Measurements from ENCODE around the gene ARHGAP31.

DNA sequence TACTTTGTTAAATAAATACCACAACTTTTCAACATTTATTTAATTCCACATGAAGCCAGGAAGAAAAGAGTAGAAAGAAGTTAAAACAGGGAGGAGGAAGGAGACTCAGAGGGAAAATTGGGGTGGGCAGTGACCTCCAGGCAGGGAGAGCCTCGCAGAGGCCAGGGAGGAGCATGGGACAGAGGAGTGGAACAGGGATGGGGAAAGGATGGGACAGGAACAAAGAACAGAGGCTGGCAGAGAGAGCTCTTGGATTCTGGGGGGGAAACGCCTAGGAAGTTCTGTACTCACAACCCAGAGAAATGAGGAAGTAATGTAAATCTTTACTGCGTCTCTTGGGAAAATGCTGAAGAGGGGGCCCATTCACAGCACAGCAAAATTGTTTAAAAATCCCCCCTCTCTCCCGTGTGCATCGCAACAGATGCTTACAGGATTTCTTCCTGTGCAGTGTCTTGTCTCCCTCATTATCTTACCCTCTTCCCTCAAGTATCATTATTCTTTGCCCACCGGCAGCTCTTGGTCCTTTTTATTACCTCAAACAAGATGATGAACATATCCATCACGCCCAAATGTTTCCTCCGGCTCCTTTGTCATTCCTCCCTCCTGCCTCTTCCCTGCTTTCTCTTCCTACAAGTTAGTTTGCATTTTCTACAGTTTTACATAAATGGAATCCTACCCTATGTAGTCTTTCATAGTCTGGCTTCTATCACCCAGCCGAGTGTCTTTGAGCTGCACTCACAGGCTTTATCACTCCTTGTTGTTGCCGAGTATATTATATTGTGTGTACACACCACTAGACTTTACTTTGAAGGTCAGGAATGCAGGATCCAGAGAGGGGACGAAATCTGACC is 65.5 kb downstream of the ARHGAP31 start:
- TF ChIP-seq, protein P1, sequence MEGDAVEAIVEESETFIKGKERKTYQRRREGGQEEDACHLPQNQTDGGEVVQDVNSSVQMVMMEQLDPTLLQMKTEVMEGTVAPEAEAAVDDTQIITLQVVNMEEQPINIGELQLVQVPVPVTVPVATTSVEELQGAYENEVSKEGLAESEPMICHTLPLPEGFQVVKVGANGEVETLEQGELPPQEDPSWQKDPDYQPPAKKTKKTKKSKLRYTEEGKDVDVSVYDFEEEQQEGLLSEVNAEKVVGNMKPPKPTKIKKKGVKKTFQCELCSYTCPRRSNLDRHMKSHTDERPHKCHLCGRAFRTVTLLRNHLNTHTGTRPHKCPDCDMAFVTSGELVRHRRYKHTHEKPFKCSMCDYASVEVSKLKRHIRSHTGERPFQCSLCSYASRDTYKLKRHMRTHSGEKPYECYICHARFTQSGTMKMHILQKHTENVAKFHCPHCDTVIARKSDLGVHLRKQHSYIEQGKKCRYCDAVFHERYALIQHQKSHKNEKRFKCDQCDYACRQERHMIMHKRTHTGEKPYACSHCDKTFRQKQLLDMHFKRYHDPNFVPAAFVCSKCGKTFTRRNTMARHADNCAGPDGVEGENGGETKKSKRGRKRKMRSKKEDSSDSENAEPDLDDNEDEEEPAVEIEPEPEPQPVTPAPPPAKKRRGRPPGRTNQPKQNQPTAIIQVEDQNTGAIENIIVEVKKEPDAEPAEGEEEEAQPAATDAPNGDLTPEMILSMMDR (conservative IDR thresholded peaks at IDR 0.05; ENCODE audit: low read depth in 2 of 2) = no peak
- TF ChIP-seq NANOG (IDR thresholded peaks at IDR 0.05; ENCODE audit: borderline replicate concordance) = no peak
- no peak for TF ChIP-seq JUNB (IDR thresholded peaks at IDR 0.05; ENCODE audit: unreplicated experiment)
- TF ChIP-seq POLR2AphosphoS5 (IDR thresholded peaks at IDR 0.05; ENCODE audit: low read depth) = no peak
- TF ChIP-seq ZNF331 (CRISPR knock-in tag; IDR thresholded peaks at IDR 0.05; ENCODE audit: low read depth) = no peak
- no peak for TF ChIP-seq EZH2phosphoT487 (IDR thresholded peaks at IDR 0.05; ENCODE audit: unreplicated experiment)
- TF ChIP-seq, protein P2, sequence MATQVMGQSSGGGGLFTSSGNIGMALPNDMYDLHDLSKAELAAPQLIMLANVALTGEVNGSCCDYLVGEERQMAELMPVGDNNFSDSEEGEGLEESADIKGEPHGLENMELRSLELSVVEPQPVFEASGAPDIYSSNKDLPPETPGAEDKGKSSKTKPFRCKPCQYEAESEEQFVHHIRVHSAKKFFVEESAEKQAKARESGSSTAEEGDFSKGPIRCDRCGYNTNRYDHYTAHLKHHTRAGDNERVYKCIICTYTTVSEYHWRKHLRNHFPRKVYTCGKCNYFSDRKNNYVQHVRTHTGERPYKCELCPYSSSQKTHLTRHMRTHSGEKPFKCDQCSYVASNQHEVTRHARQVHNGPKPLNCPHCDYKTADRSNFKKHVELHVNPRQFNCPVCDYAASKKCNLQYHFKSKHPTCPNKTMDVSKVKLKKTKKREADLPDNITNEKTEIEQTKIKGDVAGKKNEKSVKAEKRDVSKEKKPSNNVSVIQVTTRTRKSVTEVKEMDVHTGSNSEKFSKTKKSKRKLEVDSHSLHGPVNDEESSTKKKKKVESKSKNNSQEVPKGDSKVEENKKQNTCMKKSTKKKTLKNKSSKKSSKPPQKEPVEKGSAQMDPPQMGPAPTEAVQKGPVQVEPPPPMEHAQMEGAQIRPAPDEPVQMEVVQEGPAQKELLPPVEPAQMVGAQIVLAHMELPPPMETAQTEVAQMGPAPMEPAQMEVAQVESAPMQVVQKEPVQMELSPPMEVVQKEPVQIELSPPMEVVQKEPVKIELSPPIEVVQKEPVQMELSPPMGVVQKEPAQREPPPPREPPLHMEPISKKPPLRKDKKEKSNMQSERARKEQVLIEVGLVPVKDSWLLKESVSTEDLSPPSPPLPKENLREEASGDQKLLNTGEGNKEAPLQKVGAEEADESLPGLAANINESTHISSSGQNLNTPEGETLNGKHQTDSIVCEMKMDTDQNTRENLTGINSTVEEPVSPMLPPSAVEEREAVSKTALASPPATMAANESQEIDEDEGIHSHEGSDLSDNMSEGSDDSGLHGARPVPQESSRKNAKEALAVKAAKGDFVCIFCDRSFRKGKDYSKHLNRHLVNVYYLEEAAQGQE (IDR thresholded peaks at IDR 0.05; ENCODE audit: unreplicated experiment) = no peak
- no peak for TF ChIP-seq EZH2 (IDR thresholded peaks at IDR 0.05; ENCODE audit: low read depth, unreplicated experiment)
- TF ChIP-seq CREB1 (CRISPR knock-in tag; IDR thresholded peaks at IDR 0.05; ENCODE audit: low read depth) = no peak
- TF ChIP-seq ETS1 (IDR thresholded peaks at IDR 0.05) = no peak
- TF ChIP-seq ZNF114 (CRISPR knock-in tag; IDR thresholded peaks at IDR 0.05) = no peak

Data from GM23338 (cell line).